Peyer's patch (tissue), 4 donors: ENCODE results near the gene CEP78.

Experiments used
- POLR2A ChIP-seq, 2 donors: fragments of 450-650 bp; IDR thresholded peaks; one replicate each; pipeline ENCODE4 v1.5.1; 2017; ENCODE audit warnings: antibody characterized with exemption in 2 of 2, mild to moderate bottlenecking in 2 of 2, moderate library complexity in 2 of 2
- TF ChIP-seq, protein P1 (sequence below), 6 experiments: fragments of 450-650 bp in 4 of 6; fragments of 200-600 bp in 2 of 6; sonication (generic) in 1 of 6; IDR thresholded peaks; one replicate each; pipeline ENCODE4 v1.5.1; 2017 to 2019; ENCODE audit warnings: antibody characterized with exemption in 6 of 6, mild to moderate bottlenecking in 3 of 6, moderate library complexity in 1 of 6

DNA sequence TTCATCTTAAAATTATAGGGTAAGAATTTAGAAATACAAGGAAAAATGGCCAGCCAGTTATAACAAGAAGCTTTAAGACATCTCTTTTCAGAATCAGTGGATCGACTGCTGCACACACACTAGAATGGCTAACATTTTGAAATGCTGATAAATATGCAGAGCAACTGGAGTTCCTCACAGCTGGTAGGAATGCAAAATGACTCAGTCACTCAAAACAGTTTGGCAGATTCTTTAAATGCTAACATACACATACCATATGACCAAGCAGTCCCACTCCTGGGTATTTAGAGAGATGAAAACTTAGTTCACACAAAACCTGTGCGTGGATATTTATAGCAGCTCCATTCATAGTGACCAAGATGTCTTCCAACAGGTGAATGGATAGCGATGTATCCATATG is 37.9 kb downstream of the CEP78 start:
- TF ChIP-seq, protein P1, sequence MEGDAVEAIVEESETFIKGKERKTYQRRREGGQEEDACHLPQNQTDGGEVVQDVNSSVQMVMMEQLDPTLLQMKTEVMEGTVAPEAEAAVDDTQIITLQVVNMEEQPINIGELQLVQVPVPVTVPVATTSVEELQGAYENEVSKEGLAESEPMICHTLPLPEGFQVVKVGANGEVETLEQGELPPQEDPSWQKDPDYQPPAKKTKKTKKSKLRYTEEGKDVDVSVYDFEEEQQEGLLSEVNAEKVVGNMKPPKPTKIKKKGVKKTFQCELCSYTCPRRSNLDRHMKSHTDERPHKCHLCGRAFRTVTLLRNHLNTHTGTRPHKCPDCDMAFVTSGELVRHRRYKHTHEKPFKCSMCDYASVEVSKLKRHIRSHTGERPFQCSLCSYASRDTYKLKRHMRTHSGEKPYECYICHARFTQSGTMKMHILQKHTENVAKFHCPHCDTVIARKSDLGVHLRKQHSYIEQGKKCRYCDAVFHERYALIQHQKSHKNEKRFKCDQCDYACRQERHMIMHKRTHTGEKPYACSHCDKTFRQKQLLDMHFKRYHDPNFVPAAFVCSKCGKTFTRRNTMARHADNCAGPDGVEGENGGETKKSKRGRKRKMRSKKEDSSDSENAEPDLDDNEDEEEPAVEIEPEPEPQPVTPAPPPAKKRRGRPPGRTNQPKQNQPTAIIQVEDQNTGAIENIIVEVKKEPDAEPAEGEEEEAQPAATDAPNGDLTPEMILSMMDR (IDR thresholded peaks at IDR 0.05) = no peak
- TF ChIP-seq POLR2A (IDR thresholded peaks at IDR 0.05) = no peak
